Sciatic nerve (tissue), 2 donors: ENCODE results near the gene PSTPIP1. TPM values are rescaled to one million over a fixed set of nuclear protein-coding genes. Genes with fewer than 3 reads are reported as not detected.

ENCODE experiments used
- ATAC-seq: fragments of 200-7000 bp; cut with Tn5 transposase; one replicate; pipeline ENCODE4 v1.9.1; 2020; ENCODE audit warnings: mild to moderate bottlenecking, moderate library complexity
- DNase-seq: peaks from one replicate; pipeline ENCODE4 v3.0.0-alpha.2; 2020; ENCODE audit warnings: low spot score
- intact Hi-C: fragments of 100-400 bp; cut with DNase I; formaldehyde crosslinking; loops from one replicate; pipeline ENCODE4 v1.14.2; 2022
- total RNA-seq: library from RNA; stranded (reverse); fragmentation: NEBNext Ultra II Directional; extraction: Animal tissue kit (Norgen Biotek cat#: 25700); gene quantifications from one replicate; pipeline ENCODE4 v1.2.1, GENCODE V29; 2021
- donor health status: DM: no; HTN: no; CAD: no.
- donor health status: DM: no; HTN: no; CAD: no.

Gene PSTPIP1
- total RNA-seq, 1 donor from 2014 or later = 17.7 TPM

GRCh38 chr15:77025083-77025901, 30.4 kb downstream of the PSTPIP1 start:
- ATAC-seq (no peak), DNase-seq (peak; percentile 49)

GRCh38 chr15:77025941-77026411, 31.1 kb downstream of the PSTPIP1 start:
- DNase-seq = peak; percentile 45
- intact Hi-C loops = no loop called here
- ATAC-seq = no peak

More at GRCh38 chr15:77025083-77025901, 30.4 kb downstream of the PSTPIP1 start:
- intact Hi-C loops = no loop called here

- ATAC-seq (no peak), DNase-seq (peak; percentile 45)
- intact Hi-C loops = no loop called here
Measured at GRCh38 chr15:77026501-77027110, 31.7 kb downstream of the PSTPIP1 start.

GRCh38 chr15:77027111-77027696, 32.3 kb downstream of the PSTPIP1 start:
- peak; percentile 53 for DNase-seq
- intact Hi-C loops = no loop called here
- no peak for ATAC-seq

- ATAC-seq = peak; percentile 63
- intact Hi-C loops = no loop called here
Measured at GRCh38 chr15:77027697-77028450, 32.9 kb downstream of the PSTPIP1 start.

GRCh38 chr15:77028451-77029165, 33.7 kb downstream of the PSTPIP1 start:
- intact Hi-C loops = no loop called here
- DNase-seq (no peak), ATAC-seq (no peak)

More at GRCh38 chr15:77027697-77028450, 32.9 kb downstream of the PSTPIP1 start:
- DNase-seq = peak; percentile 61

- intact Hi-C loops = no loop called here
- DNase-seq (peak; percentile 52), ATAC-seq (no peak)
Measured at GRCh38 chr15:77029166-77030047, 34.5 kb downstream of the PSTPIP1 start.

- peak; percentile 57 for DNase-seq
- intact Hi-C loops = no loop called here
- no peak for ATAC-seq
Measured at GRCh38 chr15:77030048-77030927, 35.4 kb downstream of the PSTPIP1 start.

GRCh38 chr15:77030928-77031375, 36.0 kb downstream of the PSTPIP1 start:
- intact Hi-C loops = no loop called here
- DNase-seq (peak; percentile 53), ATAC-seq (no peak)

GRCh38 chr15:77031376-77032050, 36.6 kb downstream of the PSTPIP1 start:
- intact Hi-C loops = no loop called here
- ATAC-seq = no peak
- peak; percentile 55 for DNase-seq

- peak; percentile 59 for DNase-seq
- intact Hi-C loops = no loop called here
- no peak for ATAC-seq
Measured at GRCh38 chr15:77032052-77032646, 37.2 kb downstream of the PSTPIP1 start.

- intact Hi-C loops = no loop called here
- no peak for DNase-seq
- no peak for ATAC-seq
Measured at GRCh38 chr15:77032647-77033416, 37.9 kb downstream of the PSTPIP1 start.

GRCh38 chr15:77033417-77033728, 38.4 kb downstream of the PSTPIP1 start:
- intact Hi-C loops = no loop called here
- ATAC-seq (no peak), DNase-seq (no peak)

GRCh38 chr15:77033729-77034671, 39.1 kb downstream of the PSTPIP1 start:
- DNase-seq (no peak), ATAC-seq (peak; percentile 13)
- intact Hi-C loops = no loop called here
